HepG2 (cell line): ENCODE results near the gene ADAMTS18. TPM values are rescaled to one million over a fixed set of nuclear protein-coding genes. Genes with fewer than 3 reads are reported as not detected.

Experiments used
- ARID3A ChIP-seq: IDR thresholded peaks from 2 replicates; pipeline ENCODE4 v1.6.1; 2012; ENCODE audit warnings: low read depth, low read length, improper control_type of control experiment
- ATF4 ChIP-seq, 2 experiments: fragments of 450-650 bp in 1 of 2; sonication (generic) in 1 of 2; formaldehyde crosslinking; IDR thresholded peaks; 2 replicates each; pipeline versions ENCODE4 v1.5.0 to v1.8.0; 2020 to 2022; ENCODE audit warnings: mild to moderate bottlenecking in 1 of 2, missing genetic modification reagents in 1 of 2
- DNMT3B ChIP-seq: conservative IDR thresholded peaks from 2 replicates; pipeline ENCODE4 v1.6.1; 2016; ENCODE audit warnings: missing biosample characterization, control low read depth
- EP300 ChIP-seq, 3 experiments: sonication (generic) in 1 of 3; formaldehyde crosslinking in 1 of 3; IDR thresholded peaks; 2 replicates each; pipeline versions ENCODE4 v1.5.1 to v1.6.1; 2011 to 2020; ENCODE audit warnings: low read depth in 2 of 3, low read length in 2 of 3, borderline replicate concordance in 1 of 3, improper control_type of control experiment in 1 of 3, mild to moderate bottlenecking in 1 of 3, missing genetic modification reagents in 1 of 3, moderate library complexity in 1 of 3
- FLYWCH1 ChIP-seq: sonication (generic); formaldehyde crosslinking; IDR thresholded peaks from 2 replicates; pipeline ENCODE4 v1.8.1; 2023; ENCODE audit warnings: mild to moderate bottlenecking, missing genetic modification reagents
- FOXO1 ChIP-seq: sonication (generic); formaldehyde crosslinking; IDR thresholded peaks from 2 replicates; pipeline ENCODE4 v1.4.0; 2020; ENCODE audit warnings: missing genetic modification reagents
- GATAD1 ChIP-seq: IDR thresholded peaks from 2 replicates; pipeline ENCODE4 v1.6.1; 2016; ENCODE audit warnings: missing genetic modification reagents, missing compliant biosample characterization
- HDAC1 ChIP-seq: sonication (generic); formaldehyde crosslinking; IDR thresholded peaks from 2 replicates; pipeline ENCODE4 v1.5.1; 2020; ENCODE audit warnings: mild to moderate bottlenecking, missing genetic modification reagents
- HHEX ChIP-seq: IDR thresholded peaks from 2 replicates; pipeline ENCODE4 v1.6.1; 2016; ENCODE audit warnings: control low read depth
- KDM5A ChIP-seq: fragments of 200-600 bp; sonication (generic); IDR thresholded peaks from 2 replicates; pipeline ENCODE4 v1.7.0; 2018; ENCODE audit warnings: antibody characterized with exemption, mild to moderate bottlenecking, low read length, borderline replicate concordance
- KLF6 ChIP-seq: IDR thresholded peaks from 2 replicates; pipeline ENCODE4 v1.8.0; 2016; ENCODE audit warnings: missing biosample characterization, missing genetic modification reagents
- MBD4 ChIP-seq: IDR thresholded peaks from 2 replicates; pipeline ENCODE4 v1.6.1; 2012; ENCODE audit warnings: low read length, inconsistent platforms, borderline replicate concordance
- MIER3 ChIP-seq: IDR thresholded peaks from 2 replicates; pipeline ENCODE4 v1.6.1; 2016; ENCODE audit warnings: missing compliant biosample characterization, borderline replicate concordance
- MIXL1 ChIP-seq: IDR thresholded peaks from 2 replicates; pipeline ENCODE4 v1.6.1; 2016
- MTA1 ChIP-seq: sonication (generic); formaldehyde crosslinking; IDR thresholded peaks from 2 replicates; pipeline ENCODE4 v1.4.0; 2020; ENCODE audit warnings: missing genetic modification reagents, mild to moderate bottlenecking, borderline replicate concordance
- NCOR1 ChIP-seq: fragments of 200-600 bp; sonication (generic); IDR thresholded peaks from 2 replicates; pipeline ENCODE4 v1.7.0; 2017; ENCODE audit warnings: antibody characterized with exemption, low read length, borderline replicate concordance
- NFKBIZ ChIP-seq: IDR thresholded peaks from 2 replicates; pipeline ENCODE4 v1.6.1; 2018; ENCODE audit warnings: missing genetic modification reagents, missing compliant biosample characterization
- RBM22 ChIP-seq: fragments of 200-400 bp; formaldehyde crosslinking; optimal IDR thresholded peaks from 2 replicates; pipeline ENCODE3; 2017; ENCODE audit warnings: mild to moderate bottlenecking, low read length, moderate library complexity
- SMAD3 ChIP-seq: sonication (generic); formaldehyde crosslinking; IDR thresholded peaks from 2 replicates; pipeline ENCODE4 v1.4.0; 2020; ENCODE audit warnings: missing genetic modification reagents
- YEATS2 ChIP-seq: sonication (generic); formaldehyde crosslinking; IDR thresholded peaks from 2 replicates; pipeline ENCODE4 v1.4.0; 2020; ENCODE audit warnings: missing genetic modification reagents, borderline replicate concordance
- ZFP36 ChIP-seq: fragments of 150-350 bp; IDR thresholded peaks from 2 replicates; pipeline ENCODE4 v1.6.1; 2018; ENCODE audit warnings: borderline replicate concordance, low read length, low read depth; ENCODE audit not compliant: partially characterized antibody
- ZNF205 ChIP-seq: IDR thresholded peaks from 2 replicates; pipeline ENCODE4 v1.6.1; 2018; ENCODE audit warnings: missing biosample characterization, missing genetic modification reagents
- ZNF3 ChIP-seq: IDR thresholded peaks from 2 replicates; pipeline ENCODE4 v1.7.0; 2017; ENCODE audit warnings: inconsistent platforms
- ZNF484 ChIP-seq: sonication (generic); formaldehyde crosslinking; IDR thresholded peaks from 2 replicates; pipeline ENCODE4 v1.5.1; 2020; ENCODE audit warnings: mild to moderate bottlenecking, low read depth, missing genetic modification reagents, borderline replicate concordance
- ZNF670 ChIP-seq: sonication (generic); formaldehyde crosslinking; IDR thresholded peaks from 2 replicates; pipeline ENCODE4 v1.8.0; 2022; ENCODE audit warnings: mild to moderate bottlenecking, missing genetic modification reagents, borderline replicate concordance
- ZNF704 ChIP-seq: sonication (generic); formaldehyde crosslinking; IDR thresholded peaks from 2 replicates; pipeline ENCODE4 v1.8.1; 2023; ENCODE audit warnings: mild to moderate bottlenecking, inconsistent platforms, moderate library complexity, missing genetic modification reagents, borderline replicate concordance
- ZNF792 ChIP-seq: IDR thresholded peaks from 2 replicates; pipeline ENCODE4 v1.6.1; 2016
- ZNF878 ChIP-seq: sonication (generic); formaldehyde crosslinking; IDR thresholded peaks from 2 replicates; pipeline ENCODE4 v1.8.1; 2023; ENCODE audit warnings: mild to moderate bottlenecking, missing genetic modification reagents, moderate library complexity
- ZSCAN22 ChIP-seq: sonication (generic); formaldehyde crosslinking; IDR thresholded peaks from 2 replicates; pipeline ENCODE4 v1.4.0; 2020; ENCODE audit warnings: mild to moderate bottlenecking, missing genetic modification reagents
- polyA plus RNA-seq, 8 experiments: library from polyadenylated mRNA; depleted of rRNA in 3 of 8; stranded (reverse) in 7 of 8; unstranded in 1 of 8; fragments of >200 nt; fragmentation: Illumina TruSeq in 4 of 8; extraction: Trizol in 4 of 8; gene quantifications; 2 replicates each; pipeline versions ENCODE4 v1.2.1 to v1.2.3, GENCODE V29; 2011 to 2016; ENCODE audit warnings: low read depth in 4 of 8, missing spikeins in 1 of 8, mixed read lengths in 1 of 8; ENCODE audit not compliant: insufficient read depth in 1 of 8
- total RNA-seq, 5 experiments: library from RNA; depleted of rRNA; stranded (reverse); fragments of >200 nt; fragmentation: Illumina TruSeq; extraction: Trizol; gene quantifications; 2 replicates each; pipeline ENCODE4 v1.2.3, GENCODE V29; 2016; ENCODE audit warnings: low read depth in 1 of 5

ADAMTS18 gene
- total and polyA plus RNA-seq, 2 of the 13 experiments (the other 11 are each of a cell fraction or from before 2014, with no cell fraction given), result 0.01 TPM; not detected in 1

- TF ChIP-seq GATAD1, result 0 out of 2 replicates have a peak, but pooled peaks have one; percentile 10
- peak; percentile 59 for TF ChIP-seq ZFP36
- TF ChIP-seq ZNF484 (CRISPR knock-in tag), result no peak
- peak; percentile 17; the same call in 1 of the 2 replicates for TF ChIP-seq YEATS2 (CRISPR knock-in tag)
- no peak for TF ChIP-seq MTA1 (CRISPR knock-in tag)
- peak; percentile 81; the same call in 1 of the 2 replicates for TF ChIP-seq FOXO1 (CRISPR knock-in tag)
- TF ChIP-seq NFKBIZ (CRISPR knock-in tag), result peak; percentile 69; the same call in 1 of the 2 replicates
- peak; percentile 66; the same call in 1 of the 2 replicates for TF ChIP-seq ZNF3
- TF ChIP-seq ZNF704 (CRISPR knock-in tag), result no peak
- TF ChIP-seq ZSCAN22 (CRISPR knock-in tag), result no peak
- TF ChIP-seq MBD4, result peak; percentile 48; the same call in 1 of the 2 replicates
- TF ChIP-seq MIXL1 (CRISPR knock-in tag), result peak; percentile 81; the same call in 1 of the 2 replicates
- TF ChIP-seq ARID3A, result peak; percentile 71
- TF ChIP-seq ZNF878 (CRISPR knock-in tag), result no peak; the same call in 1 of the 2 replicates
- peak; percentile 71; the same call in 1 of the 2 replicates for TF ChIP-seq DNMT3B (CRISPR knock-in tag)
- peak in 1 of 2 experiments; percentile 64; a peak in 2 of 4 replicates for TF ChIP-seq ATF4 (CRISPR knock-in tag; IDR thresholded peaks at IDR 0.05)
- peak; percentile 90 for TF ChIP-seq HHEX (CRISPR knock-in tag)
- TF ChIP-seq EP300 (IDR thresholded peaks at IDR 0.05; ENCODE audit: low read depth in 2 of 2, low read length in 2 of 2), result peak in 1 of 2 experiments; percentile 90; a peak in 2 of 4 replicates
- peak; percentile 88 for TF ChIP-seq EP300 (CRISPR knock-in tag; IDR thresholded peaks at IDR 0.05; ENCODE audit: borderline replicate concordance)
- TF ChIP-seq RBM22, result no peak
- TF ChIP-seq ZNF205, result peak; percentile 88
- peak; percentile 83; the same call in 1 of the 2 replicates for TF ChIP-seq MIER3 (CRISPR knock-in tag)
- TF ChIP-seq ZNF792 (CRISPR knock-in tag), result peak; percentile 80; the same call in 1 of the 2 replicates
- TF ChIP-seq SMAD3 (CRISPR knock-in tag), result peak; percentile 63; the same call in 1 of the 2 replicates
- TF ChIP-seq KLF6 (CRISPR knock-in tag), result 0 out of 2 replicates have a peak, but pooled peaks have one; percentile 11
- TF ChIP-seq NCOR1, result peak; percentile 52; the same call in 1 of the 2 replicates
- peak; percentile 73 for TF ChIP-seq HDAC1 (CRISPR knock-in tag)
- no peak for TF ChIP-seq KDM5A
- 0 out of 2 replicates have a peak, but pooled peaks have one; percentile 67 for TF ChIP-seq ZNF670 (CRISPR knock-in tag)
- TF ChIP-seq FLYWCH1, result no peak
Measured at GRCh38 chr16:77359065-77359502, 75.8 kb downstream of the ADAMTS18 start (continued).
